GM18858 (cell line): Measurements from ENCODE around the gene SORD.

ENCODE experiments used
- ATAC-seq: cut with Tn5 transposase; IDR thresholded peaks from one replicate; pipeline ENCODE4 v1.9.1; 2021; ENCODE audit not compliant: unreplicated experiment

Gene SORD

DNA sequence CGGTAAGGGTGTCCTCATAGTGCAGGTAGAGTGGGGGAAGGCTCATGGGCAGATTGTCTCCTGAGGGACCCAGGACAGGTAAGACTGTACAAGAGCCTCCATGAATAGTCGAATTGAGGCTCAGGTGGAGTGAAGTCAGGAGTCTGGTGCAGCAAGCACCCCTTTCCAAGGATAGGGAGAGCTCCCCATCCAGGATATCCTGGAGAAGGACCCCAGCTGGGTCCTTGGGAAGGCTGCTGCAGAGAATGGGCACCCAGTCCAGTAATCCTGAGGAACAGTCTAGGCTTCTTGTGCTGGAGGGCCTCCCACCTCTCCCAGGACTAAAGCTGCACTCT lies 91.7 kb downstream of the SORD start:
- ATAC-seq, result no peak

DNA sequence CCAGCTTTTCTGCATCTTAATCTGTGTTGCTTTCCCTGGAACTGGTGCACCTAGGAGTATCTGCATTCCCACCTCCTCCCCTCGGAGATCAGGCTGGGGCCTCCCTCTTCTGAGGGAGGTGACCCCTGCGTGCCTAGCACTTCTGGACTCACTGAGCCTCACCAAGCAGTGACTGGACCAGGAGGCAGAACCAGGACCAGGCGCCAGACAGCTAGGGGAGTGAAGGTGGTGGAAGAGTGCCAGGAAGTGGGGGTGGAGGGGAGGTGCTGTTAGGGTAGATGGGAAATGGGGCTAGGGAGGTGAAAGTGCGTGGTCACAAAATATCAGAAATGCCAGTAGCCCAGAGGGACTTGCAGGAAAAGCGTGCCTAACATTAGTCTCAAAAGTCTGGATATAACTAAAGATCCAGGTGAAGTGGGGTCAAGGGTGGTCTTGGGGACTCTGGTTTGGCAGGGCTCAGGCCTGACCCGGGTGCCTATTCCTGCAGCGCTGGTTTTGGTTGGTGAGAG lies 92.4 kb downstream of the SORD start:
- ATAC-seq, result no peak

DNA sequence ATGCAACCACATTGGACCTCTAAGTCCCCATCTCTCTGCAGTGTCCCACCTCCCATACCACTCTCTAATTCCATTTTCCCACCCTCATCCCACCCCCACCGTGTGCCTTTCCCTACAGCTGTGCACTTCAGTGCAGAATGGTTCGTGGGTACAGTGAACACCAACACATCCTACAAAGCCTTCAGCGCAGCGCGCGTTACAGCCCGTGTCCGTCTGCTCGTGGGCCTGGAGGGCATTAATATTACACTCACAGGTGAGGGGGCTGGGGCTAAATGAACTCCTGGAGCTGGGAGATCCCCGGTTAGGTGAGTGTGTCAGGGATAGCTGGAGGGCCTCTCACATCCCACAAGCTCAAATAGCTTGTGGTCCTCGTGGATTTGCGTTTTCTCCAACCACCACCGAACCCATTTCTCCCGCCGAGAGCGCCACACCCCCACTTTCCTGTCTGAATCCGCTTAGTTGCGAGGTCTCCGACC lies 93.0 kb downstream of the SORD start:
- no peak for ATAC-seq

- no peak for ATAC-seq
Measured at GRCh38 chr15:45116482-45117307, 93.7 kb downstream of the SORD start.

- ATAC-seq, result no peak
Measured at GRCh38 chr15:45117308-45118130, 94.5 kb downstream of the SORD start.

DNA sequence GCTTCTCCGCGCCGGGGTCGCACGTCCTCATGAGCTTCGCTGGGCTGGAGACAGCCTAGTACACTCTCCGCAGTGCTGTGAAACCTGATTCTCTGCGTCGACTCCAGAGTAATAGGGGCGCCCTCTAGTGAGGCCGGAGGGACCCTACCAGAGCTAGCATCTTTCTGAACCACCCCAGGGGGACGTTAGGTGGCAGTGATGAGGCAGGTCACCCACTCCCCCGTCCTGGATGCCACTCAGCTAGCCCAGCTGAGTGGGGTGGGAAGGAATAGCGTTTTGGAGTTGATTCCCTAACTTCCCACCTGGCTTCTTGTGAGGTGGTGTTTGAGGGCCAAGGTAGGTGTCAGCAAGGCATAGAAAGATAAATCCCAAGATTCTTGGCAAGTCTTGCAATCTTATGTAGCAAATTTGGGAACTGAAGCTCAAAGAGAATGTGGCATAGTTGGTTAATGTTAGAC lies 95.2 kb downstream of the SORD start:
- ATAC-seq, result peak; percentile 95

GRCh38 chr15:45118996-45119395 lies 96.0 kb downstream of the SORD start:
- ATAC-seq, result no peak

- ATAC-seq, result no peak
Measured at GRCh38 chr15:45120081-45120972, 97.3 kb downstream of the SORD start.

DNA sequence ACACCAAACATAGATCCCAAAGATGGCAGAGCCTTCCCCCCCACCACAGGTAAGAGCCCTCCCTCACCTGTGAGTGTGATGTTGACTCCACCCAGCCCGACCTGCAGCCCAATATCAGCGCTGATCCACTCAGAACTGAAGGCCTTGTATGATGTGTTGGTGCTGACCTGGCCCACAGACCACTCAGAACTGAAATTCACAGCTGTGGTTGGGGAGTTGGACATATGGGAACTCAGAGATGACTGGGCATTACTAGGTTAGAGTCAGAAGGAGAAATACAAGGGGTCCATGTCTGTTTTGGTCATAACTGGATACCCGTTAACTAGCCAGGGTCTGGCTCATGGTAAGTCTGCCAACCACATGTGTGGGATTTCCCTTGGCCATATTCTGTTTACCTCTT lies 98.0 kb downstream of the SORD start:
- ATAC-seq, result no peak

- no peak for ATAC-seq
Measured at GRCh38 chr15:45121706-45122417, 98.9 kb downstream of the SORD start.

- ATAC-seq, result no peak
Measured at GRCh38 chr15:45122719-45123118, 99.7 kb downstream of the SORD start.

GRCh38 chr15:45123397-45123796 lies 100.4 kb downstream of the SORD start:
- ATAC-seq, result no peak

- ATAC-seq, result no peak
Measured at GRCh38 chr15:45126535-45127158, 103.7 kb downstream of the SORD start.
